ENCODE data around the gene GRIP2.

Gene GRIP2

DNA sequence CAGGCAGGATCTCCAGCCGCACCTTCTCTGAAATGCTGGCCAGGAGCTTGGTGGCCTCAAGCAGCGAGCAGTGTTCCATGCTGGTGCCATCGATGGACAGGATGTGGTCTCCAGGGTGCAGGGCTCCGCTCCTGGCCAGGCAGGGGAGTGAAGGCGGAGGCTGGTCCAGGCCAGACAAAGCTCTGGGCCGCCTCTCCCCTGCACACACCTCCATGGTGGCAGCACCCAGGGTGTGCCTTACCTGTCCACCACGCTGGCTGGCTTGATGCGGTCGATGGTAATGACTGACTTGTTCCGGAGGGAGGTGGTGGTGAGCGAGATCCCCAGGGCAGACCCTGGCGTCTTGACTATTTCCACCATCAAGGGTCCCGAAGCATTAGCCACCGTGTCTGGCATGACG, 20.0 kb downstream of the GRIP2 start:
- no peak overlapping the region for H3K4me3 ChIP-seq (ENCODE audit: low read depth, low read length)
- no peak for DNase-seq (ENCODE audit: low read depth)
- TF ChIP-seq MYC (IDR thresholded peaks at IDR 0.05; ENCODE audit: low read depth, low read length) (no peak), POLR2A (IDR thresholded peaks at IDR 0.05; ENCODE audit: extremely low read depth, insufficient read length) (no peak), MAX (IDR thresholded peaks at IDR 0.05; ENCODE audit: low read depth, low read length) (no peak)
- TF ChIP-seq, protein P1, sequence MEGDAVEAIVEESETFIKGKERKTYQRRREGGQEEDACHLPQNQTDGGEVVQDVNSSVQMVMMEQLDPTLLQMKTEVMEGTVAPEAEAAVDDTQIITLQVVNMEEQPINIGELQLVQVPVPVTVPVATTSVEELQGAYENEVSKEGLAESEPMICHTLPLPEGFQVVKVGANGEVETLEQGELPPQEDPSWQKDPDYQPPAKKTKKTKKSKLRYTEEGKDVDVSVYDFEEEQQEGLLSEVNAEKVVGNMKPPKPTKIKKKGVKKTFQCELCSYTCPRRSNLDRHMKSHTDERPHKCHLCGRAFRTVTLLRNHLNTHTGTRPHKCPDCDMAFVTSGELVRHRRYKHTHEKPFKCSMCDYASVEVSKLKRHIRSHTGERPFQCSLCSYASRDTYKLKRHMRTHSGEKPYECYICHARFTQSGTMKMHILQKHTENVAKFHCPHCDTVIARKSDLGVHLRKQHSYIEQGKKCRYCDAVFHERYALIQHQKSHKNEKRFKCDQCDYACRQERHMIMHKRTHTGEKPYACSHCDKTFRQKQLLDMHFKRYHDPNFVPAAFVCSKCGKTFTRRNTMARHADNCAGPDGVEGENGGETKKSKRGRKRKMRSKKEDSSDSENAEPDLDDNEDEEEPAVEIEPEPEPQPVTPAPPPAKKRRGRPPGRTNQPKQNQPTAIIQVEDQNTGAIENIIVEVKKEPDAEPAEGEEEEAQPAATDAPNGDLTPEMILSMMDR (IDR thresholded peaks at IDR 0.05; ENCODE audit: low read depth, low read length), result no peak

DNA sequence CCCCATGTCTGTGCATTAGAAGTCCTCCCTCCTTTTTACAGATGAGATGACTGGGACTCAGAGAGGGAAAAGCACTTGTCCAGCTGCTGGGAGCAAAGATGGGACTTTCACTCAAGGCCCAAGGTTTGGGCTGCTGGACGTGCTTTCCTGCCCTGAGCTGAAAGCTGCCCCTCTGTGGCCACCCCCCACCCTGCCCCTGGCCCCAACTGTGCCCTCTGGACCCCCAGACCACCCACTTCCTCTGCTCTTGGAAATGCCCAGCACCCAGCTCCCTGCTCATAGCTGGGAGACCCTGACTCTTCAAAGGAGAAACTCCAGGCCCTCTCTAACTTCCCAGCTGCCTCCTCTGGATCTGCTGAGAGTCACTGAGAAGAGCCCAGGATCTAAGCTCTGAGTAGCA, 20.7 kb downstream of the GRIP2 start:
- TF ChIP-seq MYC (IDR thresholded peaks at IDR 0.05; ENCODE audit: low read depth, low read length), result no peak
- TF ChIP-seq, protein P1 (IDR thresholded peaks at IDR 0.05; ENCODE audit: low read depth, low read length), result no peak
- TF ChIP-seq MAX (IDR thresholded peaks at IDR 0.05; ENCODE audit: low read depth, low read length), result no peak
- TF ChIP-seq POLR2A (IDR thresholded peaks at IDR 0.05; ENCODE audit: extremely low read depth, insufficient read length), result no peak
- no peak for DNase-seq (ENCODE audit: low read depth)

GRCh38 chr3:14518893-14519292, 21.2 kb downstream of the GRIP2 start:
- H3K4me3 ChIP-seq (ENCODE audit: low read depth, low read length), result no peak overlapping the region
- DNase-seq (ENCODE audit: low read depth), result no peak
- TF ChIP-seq POLR2A (IDR thresholded peaks at IDR 0.05; ENCODE audit: extremely low read depth, insufficient read length) (no peak), MAX (IDR thresholded peaks at IDR 0.05; ENCODE audit: low read depth, low read length) (no peak), MYC (IDR thresholded peaks at IDR 0.05; ENCODE audit: low read depth, low read length) (no peak)
- TF ChIP-seq, protein P1 (IDR thresholded peaks at IDR 0.05; ENCODE audit: low read depth, low read length), result no peak

More for the DNA sequence above, 20.7 kb downstream of the GRIP2 start:
- no peak overlapping the region for H3K4me3 ChIP-seq (ENCODE audit: low read depth, low read length)

DNA sequence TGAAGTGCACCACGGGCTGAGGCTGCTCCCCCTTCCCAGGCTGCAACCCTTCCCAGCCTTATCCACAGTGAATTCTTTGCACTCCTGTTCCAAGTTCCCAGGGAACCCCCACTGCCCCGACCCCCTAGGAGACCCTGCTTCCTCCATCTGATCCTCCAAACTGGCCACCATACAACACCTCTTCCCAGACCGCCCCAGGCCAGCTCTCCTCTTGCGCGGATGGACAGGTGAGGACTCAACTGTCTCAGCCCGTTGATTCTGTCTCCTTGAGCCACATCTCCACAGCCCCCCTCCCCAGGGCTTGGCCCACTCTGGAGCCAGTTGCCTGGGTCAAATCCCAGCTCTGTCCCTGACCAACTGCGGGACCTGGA, 21.7 kb downstream of the GRIP2 start:
- H3K4me3 ChIP-seq (ENCODE audit: low read depth, low read length), result no peak overlapping the region
- no peak for DNase-seq (ENCODE audit: low read depth)
- TF ChIP-seq MAX (IDR thresholded peaks at IDR 0.05; ENCODE audit: low read depth, low read length) (no peak), MYC (IDR thresholded peaks at IDR 0.05; ENCODE audit: low read depth, low read length) (no peak), POLR2A (IDR thresholded peaks at IDR 0.05; ENCODE audit: extremely low read depth, insufficient read length) (no peak)
- TF ChIP-seq, protein P1 (IDR thresholded peaks at IDR 0.05; ENCODE audit: low read depth, low read length), result no peak

DNA sequence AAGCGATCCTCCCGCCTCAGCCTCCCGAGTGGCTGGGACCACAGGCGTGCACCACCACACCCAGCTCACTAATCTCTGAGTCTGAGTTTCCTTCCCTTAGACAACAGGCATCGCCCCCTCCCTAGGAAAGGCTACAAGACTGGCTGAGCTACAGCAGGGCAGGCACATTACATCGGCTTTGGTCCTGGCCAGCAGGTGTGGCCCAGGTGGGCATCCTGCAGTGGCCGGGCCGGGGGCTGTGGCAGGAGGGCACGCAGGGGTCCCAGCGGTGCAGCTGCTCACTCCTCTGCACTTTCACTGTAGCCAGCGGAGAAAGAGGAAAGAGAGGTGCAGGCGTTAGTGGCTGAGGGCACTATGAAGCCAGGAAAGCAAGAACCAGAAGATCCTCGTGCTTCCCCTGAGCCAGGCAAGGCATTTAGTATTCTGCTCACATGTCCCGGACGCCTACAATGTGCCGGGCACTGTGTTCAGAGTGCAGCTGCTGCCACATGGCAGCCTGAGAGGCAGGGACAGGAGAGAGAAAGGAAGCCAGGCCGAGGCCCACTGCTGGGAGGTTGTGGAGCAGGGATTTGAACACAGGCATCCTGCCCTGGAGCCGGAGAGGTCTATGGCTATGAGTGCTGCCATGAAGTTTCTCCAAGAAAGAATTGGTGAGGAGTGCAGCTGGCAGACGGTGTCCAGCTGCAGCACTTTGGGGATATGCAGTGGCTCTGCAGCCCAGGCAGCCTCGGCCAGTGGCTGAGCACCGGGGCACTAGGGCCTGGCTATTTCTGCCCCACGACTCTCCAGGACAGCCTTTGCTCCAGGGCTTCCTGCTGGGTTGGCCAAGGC, 22.3 kb downstream of the GRIP2 start:
- TF ChIP-seq, protein P1 (IDR thresholded peaks at IDR 0.05; ENCODE audit: low read depth, low read length), result no peak
- TF ChIP-seq MAX (IDR thresholded peaks at IDR 0.05; ENCODE audit: low read depth, low read length) (no peak), MYC (IDR thresholded peaks at IDR 0.05; ENCODE audit: low read depth, low read length) (no peak), POLR2A (IDR thresholded peaks at IDR 0.05; ENCODE audit: extremely low read depth, insufficient read length) (no peak)
- no peak overlapping the region for H3K4me3 ChIP-seq (ENCODE audit: low read depth, low read length)
- no peak for DNase-seq (ENCODE audit: low read depth)
